Regular cardiac myocyte (primary cell): ENCODE data around the gene GSTO2. TPM values are rescaled to one million over a fixed set of nuclear protein-coding genes. Genes with fewer than 3 reads are reported as not detected.

ENCODE experiments used
- total RNA-seq: library from RNA; depleted of rRNA; stranded (reverse); fragments of >200 nt; gene quantifications from 2 replicates; pipeline ENCODE4 v1.2.3, GENCODE V29; 2014

The GSTO2 gene
- total RNA-seq: 2.3 and 2.5 TPM in 2 replicates

DNA sequence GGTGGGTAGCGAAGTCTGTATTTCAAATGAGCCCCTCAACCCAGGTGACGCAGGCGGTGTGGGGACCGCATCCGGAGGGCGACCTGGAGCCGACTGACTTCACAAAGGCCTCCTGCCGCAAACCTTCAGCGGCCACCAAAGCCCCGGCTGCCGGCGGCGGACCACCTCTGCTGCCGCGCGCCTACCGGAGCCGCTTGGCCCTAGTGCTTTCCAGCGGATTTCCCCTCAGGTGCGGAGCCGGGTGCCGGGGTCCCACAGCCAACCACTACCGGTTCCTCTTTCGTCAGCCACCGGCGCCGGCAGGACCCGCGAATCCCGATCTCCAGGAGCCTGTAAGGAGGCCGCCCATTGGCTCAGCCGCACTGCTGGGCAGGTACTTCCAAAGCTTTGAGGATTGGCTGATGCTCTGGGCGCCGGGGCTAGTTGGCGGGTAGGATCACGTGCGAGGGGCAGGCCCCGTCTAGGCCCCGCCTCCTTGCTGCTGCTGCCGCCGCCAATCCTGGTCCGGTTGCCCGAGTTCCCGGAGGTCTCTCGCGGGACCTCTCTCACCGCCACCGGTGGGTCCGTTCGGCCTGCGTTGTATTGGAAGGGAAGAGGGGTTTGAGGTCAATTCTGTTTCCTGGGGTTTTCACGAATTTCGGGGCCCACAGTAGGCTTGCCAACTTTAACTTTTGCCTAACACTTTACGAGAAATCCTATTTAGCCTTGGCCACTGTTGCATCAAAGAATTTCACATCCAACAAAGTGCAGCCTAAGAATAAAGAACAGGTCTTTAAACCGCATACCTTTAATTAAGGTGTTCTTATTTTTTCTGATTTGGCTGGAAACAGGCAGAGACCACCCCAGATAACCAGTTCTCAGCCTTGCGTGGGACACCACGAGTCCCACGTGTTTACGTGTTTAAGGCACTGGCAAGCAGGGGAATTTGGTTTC lies at the start of gene GSTO2:
GSTO2 (plus strand) TSS at position 472 of the 933 bp plus-strand sequence. CDS start 5,732 bp downstream, outside the sequence.

DNA sequence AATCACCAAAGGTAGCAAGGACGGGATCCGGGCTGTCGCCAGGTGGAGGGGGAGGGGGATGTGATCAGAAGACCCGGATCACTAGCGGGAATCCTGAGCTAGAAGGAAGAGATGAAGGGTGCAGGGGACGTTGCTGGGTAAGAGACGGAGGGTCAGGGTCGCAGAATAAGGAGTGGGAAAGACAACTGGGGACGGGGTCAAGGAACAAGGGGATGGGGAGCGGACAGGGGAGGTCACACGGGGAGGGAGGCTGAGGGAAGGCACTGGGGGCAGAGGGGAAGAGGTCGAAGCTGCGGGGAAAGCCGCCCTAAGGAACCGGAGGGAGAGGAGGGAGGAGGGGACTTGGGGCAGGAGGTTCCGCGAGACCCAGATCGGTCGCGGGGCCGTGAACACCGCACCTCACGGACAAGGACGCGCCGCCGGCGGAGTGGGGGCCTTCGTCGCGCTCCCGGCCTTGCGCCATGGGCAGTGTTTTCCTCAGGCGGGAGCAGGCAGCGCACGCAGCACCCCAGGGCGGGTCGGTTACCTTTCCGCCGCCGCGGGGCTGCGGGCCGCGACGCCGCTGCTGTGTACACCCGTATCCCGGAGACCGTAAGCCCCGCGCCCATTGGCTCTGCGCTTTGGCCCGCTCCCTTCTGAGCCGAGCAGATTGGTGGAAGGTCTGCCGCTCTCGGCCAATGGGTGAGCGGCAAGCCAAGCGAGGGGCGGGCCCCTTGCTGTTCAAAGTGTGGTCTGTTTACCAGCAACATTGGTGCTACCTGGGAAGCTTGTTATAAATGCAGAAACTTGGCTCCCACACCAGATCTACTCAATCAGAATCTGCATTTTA lies 37.0 kb upstream of the GSTO2 start, which contains the start of gene CFAP43:
CFAP43 (minus strand) TSS at position 581 of the 829 bp plus-strand sequence; CDS start at position 463, 118 bp downstream.

DNA sequence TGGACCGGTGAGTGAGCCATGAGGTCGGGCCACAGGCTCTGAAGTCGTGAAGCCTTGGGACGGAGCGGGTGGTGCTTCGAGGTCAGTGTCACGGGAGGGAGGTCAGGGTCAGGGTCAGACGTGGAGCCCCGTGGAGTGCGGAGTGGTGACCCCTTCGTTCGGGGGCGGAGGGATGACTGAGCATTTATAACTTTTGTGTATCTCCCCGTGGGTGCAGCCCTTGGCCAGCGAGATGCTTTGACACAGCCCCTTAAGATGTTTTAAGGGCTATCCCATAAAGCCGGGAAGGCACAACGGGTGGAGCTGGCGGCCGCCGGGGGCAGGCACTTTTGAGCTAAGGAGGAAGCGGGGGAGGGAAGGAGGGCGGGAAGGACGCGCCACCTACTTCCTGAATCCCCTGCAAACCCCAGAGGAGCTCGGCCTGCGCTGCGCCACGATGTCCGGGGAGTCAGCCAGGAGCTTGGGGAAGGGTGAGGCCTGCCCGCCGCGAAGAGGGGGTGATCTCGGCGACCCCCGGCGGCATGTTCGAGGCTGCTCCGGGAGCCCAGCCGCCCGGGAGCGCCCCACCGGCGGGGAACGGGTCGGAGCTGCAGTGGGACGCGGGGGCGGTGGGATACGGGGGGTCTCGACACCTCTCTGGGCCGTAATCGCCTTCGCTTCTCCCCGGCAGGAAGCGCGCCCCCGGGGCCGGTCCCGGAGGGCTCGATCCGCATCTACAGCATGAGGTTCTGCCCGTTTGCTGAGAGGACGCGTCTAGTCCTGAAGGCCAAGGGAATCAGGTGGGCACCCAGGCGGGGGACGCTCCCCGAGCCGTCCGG lies 14.3 kb upstream of the GSTO2 start, which contains the start of gene GSTO1:
GSTO1 (plus strand) TSS at position 400 of the 818 bp plus-strand sequence; CDS start at position 437, 37 bp downstream.

DNA sequence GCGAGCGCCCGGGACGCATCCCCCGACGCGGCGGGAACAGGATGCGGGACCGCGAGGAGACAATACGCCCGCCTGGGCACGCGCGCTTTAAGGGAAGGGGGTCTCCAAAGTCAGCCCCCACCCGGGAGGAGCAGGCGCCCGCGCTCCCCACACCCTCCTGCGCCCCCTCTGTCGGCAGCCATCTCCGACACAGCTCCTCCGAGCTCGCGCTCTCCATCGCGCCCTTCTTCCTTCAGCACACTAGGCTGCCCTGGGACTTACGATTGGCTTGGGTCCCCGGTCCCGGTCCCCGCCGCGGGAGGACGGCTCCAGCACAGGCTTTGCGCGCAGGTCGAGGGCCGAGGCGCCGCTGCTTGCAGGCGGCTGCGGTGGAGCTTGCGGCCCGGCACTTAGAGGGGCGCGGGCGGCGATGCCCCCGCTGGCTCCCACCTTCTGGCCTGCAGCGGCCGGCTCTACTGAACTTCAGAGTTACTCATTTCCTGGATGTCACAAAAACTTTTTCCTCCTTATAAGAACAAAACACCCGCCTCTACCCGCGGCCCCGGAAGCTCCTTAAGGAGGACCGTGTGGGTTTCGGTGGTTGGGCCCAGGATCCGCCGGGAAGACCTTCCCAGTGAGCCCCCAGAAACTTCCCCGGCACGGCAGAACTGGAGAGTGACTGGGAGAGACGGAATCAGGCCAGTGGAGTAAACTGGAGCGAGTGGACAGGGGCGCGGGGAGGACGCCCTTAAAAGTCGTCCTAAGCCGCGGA lies 69.2 kb downstream of the GSTO2 start, which contains the start of gene ITPRIP:
ITPRIP (minus strand) TSS at position 481 of the 751 bp plus-strand sequence. CDS start 22,414 bp downstream, outside the sequence.

DNA sequence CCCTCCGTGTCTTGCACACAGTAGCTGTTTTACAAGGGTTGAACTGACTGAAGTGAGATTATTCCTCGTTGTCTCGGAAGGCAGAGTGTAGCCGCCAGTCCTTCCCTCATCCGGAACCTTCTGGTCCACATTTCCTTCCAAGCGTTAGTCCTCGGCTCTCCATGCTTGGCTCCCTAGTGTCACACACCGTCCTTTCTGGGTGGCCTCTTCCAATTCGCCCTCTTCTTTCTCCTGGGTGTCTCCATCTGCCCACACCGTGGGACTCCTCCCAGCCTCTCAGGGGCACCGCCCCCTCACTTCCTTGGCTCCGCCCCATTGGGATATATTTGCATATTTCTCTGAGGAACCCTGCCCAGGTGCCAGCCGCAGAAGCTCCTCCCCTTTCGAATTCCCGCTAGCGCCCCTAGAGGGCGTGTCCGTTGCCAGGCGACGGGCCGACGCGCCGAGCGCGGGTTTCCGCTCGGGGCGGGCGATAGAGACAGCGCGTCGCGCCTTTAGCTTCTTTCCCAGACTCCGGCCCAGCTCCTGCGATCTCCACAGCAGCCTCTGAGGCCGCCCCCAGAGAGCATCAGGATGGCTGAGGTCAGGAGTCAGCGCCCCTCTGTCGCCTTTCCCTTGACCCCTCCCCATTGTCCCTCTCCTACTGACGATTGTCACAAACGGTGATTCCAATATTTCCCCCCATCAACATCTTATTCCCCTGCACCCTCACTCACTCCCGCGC lies 84.5 kb downstream of the GSTO2 start, which contains the start of gene CFAP58:
CFAP58 (plus strand) TSS at position 509 of the 724 bp plus-strand sequence; CDS start at position 574, 65 bp downstream.

Other genes with a start within 250 kb of the GSTO2 start
- gene COL17A1, start 183.3 kb upstream of the GSTO2 start, total RNA-seq: 0.56 and 1.2 TPM in 2 replicates
- gene SFR1, start 147.0 kb upstream of the GSTO2 start, total RNA-seq: 11.3 and 14.4 TPM in 2 replicates
- under 0.01 and 0.19 TPM in 2 replicates for gene CFAP43, start 36.8 kb upstream of the GSTO2 start, total RNA-seq
- 255 and 337 TPM in 2 replicates for gene GSTO1, start 14.3 kb upstream of the GSTO2 start, total RNA-seq
- gene ITPRIP, start 69.3 kb downstream of the GSTO2 start, total RNA-seq: 19.7 and 52.1 TPM in 2 replicates
- 0.38 and 1.1 TPM in 2 replicates for gene CFAP58, start 84.6 kb downstream of the GSTO2 start, total RNA-seq